OCI-LY7 (cell line): ENCODE results near the gene TMEM94. TPM values are rescaled to one million over a fixed set of nuclear protein-coding genes. Genes with fewer than 3 reads are reported as not detected.

ENCODE experiments used
- BruUV-seq: library from RNA; stranded (reverse); fragments of 400-500 nt; replicated peaks from 2 replicates; lab custom pipeline; 2021; lab: Mats Ljungman, UMichigan
- CTCF ChIA-PET: fragments of 300-600 bp; sonication (Branson Sonifier 250); formaldehyde crosslinking; loops from one replicate; lab custom pipeline; 2022; ENCODE audit warnings: antibody characterized with exemption; ENCODE audit not compliant: unreplicated experiment; lab: Charles Lee
- POLR2A ChIA-PET: fragments of 300-600 bp; sonication (Branson Sonifier 250); formaldehyde crosslinking; loops from one replicate; lab custom pipeline; 2022; ENCODE audit warnings: antibody characterized with exemption; lab: Charles Lee
- DNase-seq: peaks from one replicate; pipeline ENCODE4 v3.0.0-alpha.2; 2015; ENCODE audit warnings: low spot score
- H2AFZ ChIP-seq: fragments of 200-600 bp; sonication (generic), shearing (Covaris generic); 2 replicates; pipeline ENCODE4 v1.6.1; 2014; ENCODE audit warnings: mild to moderate bottlenecking, antibody characterized with exemption, low read length, moderate library complexity
- H3K27ac ChIP-seq: fragments of 200-600 bp; sonication (generic); 2 replicates; pipeline ENCODE4 v1.5.1; 2014; ENCODE audit warnings: mixed run types, low read depth, mild to moderate bottlenecking, moderate library complexity, low read length, inconsistent platforms; ENCODE audit not compliant: poor library complexity, severe bottlenecking
- H3K36me3 ChIP-seq: fragments of 200-600 bp; sonication (generic); 2 replicates; pipeline ENCODE4 v1.6.1; 2014; ENCODE audit warnings: mild to moderate bottlenecking, antibody characterized with exemption, low read length, moderate library complexity, mixed read lengths; ENCODE audit not compliant: insufficient read depth
- H3K4me1 ChIP-seq: fragments of 200-600 bp; sonication (generic); 2 replicates; pipeline ENCODE4 v1.5.1; 2014; ENCODE audit warnings: mild to moderate bottlenecking, low read length; ENCODE audit not compliant: insufficient read depth, poor library complexity, severe bottlenecking
- H3K4me2 ChIP-seq: fragments of 200-600 bp; sonication (generic); 2 replicates; pipeline ENCODE4 v1.6.1; 2014; ENCODE audit warnings: mild to moderate bottlenecking, low read length
- H3K4me3 ChIP-seq: fragments of 200-600 bp; sonication (generic); 2 replicates; pipeline ENCODE4 v1.5.1; 2014; ENCODE audit warnings: mild to moderate bottlenecking, low read depth, low read length; ENCODE audit not compliant: poor library complexity, severe bottlenecking
- H3K79me2 ChIP-seq: fragments of 200-600 bp; sonication (generic); 2 replicates; pipeline ENCODE4 v1.6.1; 2016; ENCODE audit warnings: low read depth, mild to moderate bottlenecking, low read length, moderate library complexity, mixed read lengths; ENCODE audit not compliant: insufficient read depth
- H3K9me2 ChIP-seq: fragments of 200-600 bp; sonication (generic); 2 replicates; pipeline ENCODE4 v1.6.1; 2016; ENCODE audit warnings: mild to moderate bottlenecking, low read length, mixed read lengths; ENCODE audit not compliant: insufficient read depth
- H3K9me3 ChIP-seq: fragments of 200-600 bp; sonication (generic); 2 replicates; pipeline ENCODE4 v1.6.1; 2014; ENCODE audit warnings: mild to moderate bottlenecking, mixed run types, low read length, mixed read lengths
- H4K20me1 ChIP-seq: fragments of 200-600 bp; sonication (generic); 2 replicates; pipeline ENCODE4 v1.6.1; 2014; ENCODE audit warnings: mild to moderate bottlenecking, antibody characterized with exemption, low read length, moderate library complexity, mixed read lengths; ENCODE audit not compliant: insufficient read depth
- CTCF ChIP-seq: fragments of 200-600 bp; sonication (generic); conservative IDR thresholded peaks from 2 replicates; pipeline ENCODE4 v1.5.1; 2014; ENCODE audit warnings: mild to moderate bottlenecking, antibody characterized with exemption, low read length, moderate library complexity, mixed read lengths
- EZH2phosphoT487 ChIP-seq: fragments of 200-600 bp; sonication (generic); IDR thresholded peaks from 2 replicates; pipeline ENCODE4 v1.6.1; 2018; ENCODE audit warnings: low read depth, borderline replicate concordance, mild to moderate bottlenecking, mixed run types, antibody characterized with exemption, low read length, moderate library complexity, mixed read lengths
- intact Hi-C: fragments of 100-400 bp; cut with micrococcal nuclease; formaldehyde crosslinking; loops from one replicate; pipeline ENCODE4 v1.10.0; 2022; ENCODE audit not compliant: unreplicated experiment
- total RNA-seq, 2 experiments: library from RNA; depleted of rRNA in 1 of 2; stranded (reverse); fragments of >200 nt in 1 of 2; shearing (Covaris generic) in 1 of 2; gene quantifications; 2 replicates each; pipeline ENCODE4 v1.2.3, GENCODE V29; 2014 to 2022

Gene TMEM94
- total RNA-seq, 2 experiments from 2014 or later: 60.6 to 121 TPM

- TF ChIP-seq EZH2phosphoT487 (no peak), CTCF (no peak)
- H4K20me1 ChIP-seq: peaks cover 8% of the 10 kb centered on the region; the same call in 1 of the 2 replicates
- peaks cover 6% of the 10 kb centered on the region; the same call in 1 of the 2 replicates for H3K79me2 ChIP-seq
- intact Hi-C loops: loop anchor here (1.0 to 5.0 kb wide), 4 partner anchors 51 to 229 kb away; partner anchors contain the start of gene SLC25A19
- POLR2A ChIA-PET: interaction anchor here (0.5 to 1.3 kb wide), 4 partner anchors 55 to 839 kb away, joined by 3 to 8 read pairs (median 4); partner anchors contain the start of gene SLC25A19
- no peaks in the 10 kb centered on the region for H3K9me3 ChIP-seq
- peak within 1 kb of the TSS; percentile 91 for H3K4me3 ChIP-seq
- H3K4me2 ChIP-seq: peak within 1 kb of the TSS; percentile 91
- peak within 1 kb of the TSS; percentile 14 for H3K27ac ChIP-seq
- H3K36me3 ChIP-seq: peaks cover 20% of the 10 kb centered on the region; the same call in 1 of the 2 replicates
- H3K9me2 ChIP-seq: no peaks in the 10 kb centered on the region
- H3K4me1 ChIP-seq: peaks cover 31% of the 10 kb centered on the region
- CTCF ChIA-PET: interaction anchor here (0.7 to 1.3 kb wide), 6 partner anchors 9 to 311 kb away, joined by 3 to 6 read pairs (median 4); partner anchors contain the start of gene LLGL2
- peak; percentile 96 for DNase-seq
- BruUV-seq: no TSS peak
- peak within 1 kb of the TSS; percentile 82 for H2AFZ ChIP-seq
These were observed 59.8 kb downstream of the TMEM94 start, which contains the start of gene TSEN54 for GRCh38 chr17:75516255-75516618. TSEN54 (plus strand) TSS chr17:75516528; CDS start chr17:75516561, 33 bp downstream.

DNA sequence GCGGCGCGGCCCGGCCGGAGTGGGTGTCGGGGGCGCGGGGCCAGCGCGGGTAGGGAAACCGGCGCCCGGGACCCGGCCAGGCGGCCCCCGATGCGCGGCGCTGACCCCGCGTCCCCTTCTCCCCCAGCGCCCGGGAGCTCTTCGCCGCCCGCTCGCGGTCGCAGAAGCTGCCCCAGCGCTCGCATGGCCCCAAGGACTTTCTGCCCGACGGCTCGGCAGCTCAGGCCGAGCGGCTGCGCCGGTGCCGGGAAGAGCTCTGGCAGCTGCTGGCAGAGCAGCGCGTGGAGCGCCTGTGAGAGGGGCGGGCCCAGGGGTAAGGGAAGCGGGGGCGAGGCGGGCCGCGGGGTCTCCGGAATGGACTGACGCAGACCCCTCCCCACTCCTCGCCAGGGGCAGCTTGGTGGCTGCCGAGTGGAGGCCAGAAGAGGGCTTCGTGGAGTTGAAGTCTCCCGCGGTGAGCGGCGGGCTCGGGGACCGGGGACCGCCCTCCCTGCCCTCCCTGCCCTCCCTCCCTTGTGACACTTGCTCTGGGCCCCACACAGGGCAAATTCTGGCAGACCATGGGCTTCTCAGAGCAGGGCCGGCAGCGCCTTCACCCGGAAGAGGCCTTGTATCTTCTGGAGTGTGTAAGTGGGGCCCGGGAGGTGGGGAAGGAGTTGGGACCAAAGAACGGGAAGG is 60.3 kb downstream of the TMEM94 start:
- Histone ChIP-seq H3K4me2 (peak overlapping the region; percentile 82), H3K9me3 (no peaks in the 10 kb centered on the region), H3K27ac (peak overlapping the region; percentile 14), H4K20me1 (peaks cover 8% of the 10 kb centered on the region; the same call in 1 of the 2 replicates), H3K9me2 (no peaks in the 10 kb centered on the region), H3K79me2 (peaks cover 6% of the 10 kb centered on the region; the same call in 1 of the 2 replicates), H3K36me3 (peaks cover 26% of the 10 kb centered on the region), H2AFZ (peak overlapping the region; percentile 71; the same call in 1 of the 2 replicates), H3K4me3 (peak overlapping the region; percentile 91), H3K4me1 (peaks cover 31% of the 10 kb centered on the region)
- CTCF ChIA-PET: interaction anchor here (0.7 to 1.3 kb wide), 5 partner anchors 9 to 310 kb away, joined by 3 to 4 read pairs (median 3); partner anchors contain the start of gene LLGL2
- POLR2A ChIA-PET: interaction anchor here (0.6 to 1.7 kb wide), 6 partner anchors 13 to 255 kb away, joined by 3 to 4 read pairs (median 3); partner anchors contain the start of genes MIF4GD and SLC25A19
- TF ChIP-seq CTCF (no peak), EZH2phosphoT487 (no peak)
- DNase-seq: peak; percentile 65
- no TSS peak for BruUV-seq
- intact Hi-C loops: loop anchor here (1.0 to 5.0 kb wide), 4 partner anchors 51 to 229 kb away; partner anchors contain the start of gene SLC25A19
